ENCODE results near the gene NPHS1.

Gene NPHS1

DNA sequence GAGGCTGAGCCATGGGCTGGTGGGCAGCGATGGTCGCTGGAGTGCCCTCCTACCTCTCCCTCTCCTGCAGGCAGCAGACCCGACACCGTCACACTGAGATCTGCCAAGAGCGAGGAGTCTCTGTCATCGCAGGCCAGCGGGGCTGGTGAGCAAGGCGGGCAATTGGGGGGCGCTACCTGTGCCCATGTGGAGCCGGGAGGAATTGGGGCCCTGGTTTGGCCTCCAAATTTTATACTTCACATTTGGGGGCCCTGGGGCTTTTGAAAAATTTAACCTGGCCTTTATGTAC lies 67.0 kb downstream of the NPHS1 start:
- Histone ChIP-seq H3K79me2 (ENCODE audit: insufficient read depth, low read length) (no peaks in the 10 kb centered on the region), H3K27ac (ENCODE audit: low read depth, low read length, poor library complexity, severe bottlenecking) (no peak overlapping the region), H3K4me1 (ENCODE audit: insufficient read depth, low read length, severe bottlenecking) (no peaks in the 10 kb centered on the region), H3F3A (ENCODE audit: insufficient read depth, low read length) (no peaks in the 10 kb centered on the region; the same call in 1 of the 2 replicates), H3K9me2 (ENCODE audit: low read depth, low read length) (no peaks in the 10 kb centered on the region), H4K20me1 (ENCODE audit: insufficient read depth, low read length) (no peaks in the 10 kb centered on the region), H3K4me3 (ENCODE audit: low read depth, low read length, poor library complexity, severe bottlenecking) (no peak overlapping the region), H3K27me3 (ENCODE audit: insufficient read depth, low read length) (no peaks in the 10 kb centered on the region), H3K9ac (ENCODE audit: low read length) (no peak overlapping the region), H2AFZ (ENCODE audit: low read length) (no peak overlapping the region), H3K9me3 (ENCODE audit: low read length) (no peaks in the 10 kb centered on the region), H3K36me3 (ENCODE audit: insufficient read depth, low read length) (peaks cover 16% of the 10 kb centered on the region), H3K4me2 (ENCODE audit: low read length) (no peak overlapping the region)
- TF ChIP-seq EZH2 (IDR thresholded peaks at IDR 0.05; ENCODE audit: borderline replicate concordance, low read length): no peak
- TF ChIP-seq, protein P1, sequence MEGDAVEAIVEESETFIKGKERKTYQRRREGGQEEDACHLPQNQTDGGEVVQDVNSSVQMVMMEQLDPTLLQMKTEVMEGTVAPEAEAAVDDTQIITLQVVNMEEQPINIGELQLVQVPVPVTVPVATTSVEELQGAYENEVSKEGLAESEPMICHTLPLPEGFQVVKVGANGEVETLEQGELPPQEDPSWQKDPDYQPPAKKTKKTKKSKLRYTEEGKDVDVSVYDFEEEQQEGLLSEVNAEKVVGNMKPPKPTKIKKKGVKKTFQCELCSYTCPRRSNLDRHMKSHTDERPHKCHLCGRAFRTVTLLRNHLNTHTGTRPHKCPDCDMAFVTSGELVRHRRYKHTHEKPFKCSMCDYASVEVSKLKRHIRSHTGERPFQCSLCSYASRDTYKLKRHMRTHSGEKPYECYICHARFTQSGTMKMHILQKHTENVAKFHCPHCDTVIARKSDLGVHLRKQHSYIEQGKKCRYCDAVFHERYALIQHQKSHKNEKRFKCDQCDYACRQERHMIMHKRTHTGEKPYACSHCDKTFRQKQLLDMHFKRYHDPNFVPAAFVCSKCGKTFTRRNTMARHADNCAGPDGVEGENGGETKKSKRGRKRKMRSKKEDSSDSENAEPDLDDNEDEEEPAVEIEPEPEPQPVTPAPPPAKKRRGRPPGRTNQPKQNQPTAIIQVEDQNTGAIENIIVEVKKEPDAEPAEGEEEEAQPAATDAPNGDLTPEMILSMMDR (IDR thresholded peaks at IDR 0.05; ENCODE audit: low read length): no peak

DNA sequence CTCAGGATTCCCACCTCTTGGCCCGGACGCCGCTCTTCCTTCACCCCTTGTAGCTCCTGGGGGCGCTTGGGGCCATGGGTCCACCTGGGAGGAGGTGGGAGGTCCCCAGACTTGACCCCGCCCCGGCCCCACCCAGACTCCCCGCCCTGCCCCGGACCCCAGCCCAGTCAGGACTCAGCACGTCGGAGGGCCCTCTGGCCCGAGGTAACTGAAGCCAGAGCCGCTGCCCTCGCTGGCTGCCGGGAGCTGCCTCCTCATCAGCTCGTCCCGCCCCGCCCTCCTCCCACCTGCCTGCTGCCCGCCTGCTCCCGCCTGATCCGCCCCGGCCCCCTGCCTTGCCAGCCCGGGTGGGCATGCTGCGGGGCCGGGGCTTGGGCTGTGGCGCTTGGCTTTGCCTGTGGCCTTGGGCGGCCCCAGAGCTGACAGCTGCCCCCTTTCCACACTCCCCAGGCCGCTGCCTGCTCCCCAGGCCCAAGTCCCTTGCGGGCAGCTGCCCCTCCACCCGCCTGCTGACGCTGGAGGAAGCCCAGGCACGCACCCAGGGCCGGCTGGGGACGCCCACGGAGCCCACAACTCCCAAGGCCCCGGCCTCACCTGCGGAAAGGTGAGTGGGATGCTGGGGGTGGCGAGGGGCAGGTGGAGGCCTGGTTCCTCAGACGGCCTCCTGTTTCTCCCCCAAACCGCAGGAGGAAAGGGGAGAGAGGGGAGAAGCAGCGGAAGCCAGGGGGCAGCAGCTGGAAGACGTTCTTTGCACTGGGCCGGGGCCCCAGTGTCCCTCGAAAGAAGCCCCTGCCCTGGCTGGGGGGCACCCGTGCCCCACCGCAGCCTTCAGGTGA lies 67.6 kb downstream of the NPHS1 start:
- Histone ChIP-seq H3K4me3 (ENCODE audit: low read depth, low read length, poor library complexity, severe bottlenecking) (no peak overlapping the region), H2AFZ (ENCODE audit: low read length) (no peak overlapping the region), H3K9ac (ENCODE audit: low read length) (no peak overlapping the region), H4K20me1 (ENCODE audit: insufficient read depth, low read length) (no peaks in the 10 kb centered on the region), H3K9me3 (ENCODE audit: low read length) (no peaks in the 10 kb centered on the region), H3K27ac (ENCODE audit: low read depth, low read length, poor library complexity, severe bottlenecking) (no peak overlapping the region), H3K36me3 (ENCODE audit: insufficient read depth, low read length) (peaks cover 16% of the 10 kb centered on the region), H3K4me1 (ENCODE audit: insufficient read depth, low read length, severe bottlenecking) (no peaks in the 10 kb centered on the region), H3K4me2 (ENCODE audit: low read length) (no peak overlapping the region), H3K9me2 (ENCODE audit: low read depth, low read length) (no peaks in the 10 kb centered on the region), H3K27me3 (ENCODE audit: insufficient read depth, low read length) (no peaks in the 10 kb centered on the region), H3F3A (ENCODE audit: insufficient read depth, low read length) (no peaks in the 10 kb centered on the region; the same call in 1 of the 2 replicates), H3K79me2 (ENCODE audit: insufficient read depth, low read length) (no peaks in the 10 kb centered on the region)
- TF ChIP-seq EZH2 (IDR thresholded peaks at IDR 0.05; ENCODE audit: borderline replicate concordance, low read length): no peak
- TF ChIP-seq, protein P1 (IDR thresholded peaks at IDR 0.05; ENCODE audit: low read length): no peak

DNA sequence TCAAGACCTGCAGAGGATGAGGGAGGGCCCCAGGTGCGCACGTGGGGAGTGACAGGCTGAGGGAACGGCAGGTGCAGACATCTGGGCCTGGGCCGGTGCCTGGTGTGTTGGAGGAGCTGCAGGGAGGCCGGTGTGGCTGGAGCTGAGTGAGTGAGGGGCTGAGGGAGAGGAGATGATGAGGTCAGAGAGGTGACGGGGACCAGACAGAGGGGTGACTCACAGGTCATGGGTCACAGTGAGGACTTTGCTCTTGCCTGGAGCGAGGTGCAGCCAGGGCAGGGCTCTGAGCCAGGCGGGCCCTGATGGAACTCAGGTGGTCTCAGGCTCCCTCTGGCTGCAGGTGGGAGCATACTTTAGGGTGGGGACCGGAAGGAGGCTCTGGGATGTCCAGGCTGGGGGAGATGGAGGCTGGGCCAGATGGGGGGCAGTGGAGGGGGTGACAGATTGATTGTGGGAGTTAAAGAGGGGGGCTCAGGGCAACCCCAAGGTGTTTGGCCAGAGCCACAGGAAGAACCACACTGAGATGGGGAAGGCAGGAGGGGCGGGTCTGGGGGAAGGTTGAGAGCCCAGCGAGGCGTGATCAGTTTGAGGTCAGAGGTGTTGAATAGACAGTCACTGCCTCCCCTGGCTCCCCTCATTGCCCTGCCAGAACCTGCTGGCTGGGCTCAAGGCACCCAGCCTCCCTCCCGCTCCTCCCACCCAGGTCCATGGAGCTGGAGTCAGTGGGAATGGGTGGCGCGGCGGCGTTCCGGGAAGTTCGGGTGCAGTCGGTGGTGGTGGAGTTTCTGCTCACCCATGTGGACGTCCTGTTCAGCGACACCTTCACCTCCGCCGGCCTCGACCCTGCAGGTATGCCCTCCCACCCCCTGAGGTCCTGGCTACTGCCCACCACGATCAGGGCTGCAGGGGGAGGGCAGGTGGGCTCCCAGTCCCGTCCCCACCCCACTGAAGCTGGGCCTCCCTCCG lies 68.6 kb downstream of the NPHS1 start:
- Histone ChIP-seq H3F3A (ENCODE audit: insufficient read depth, low read length) (no peaks in the 10 kb centered on the region; the same call in 1 of the 2 replicates), H3K4me2 (ENCODE audit: low read length) (no peak overlapping the region), H3K79me2 (ENCODE audit: insufficient read depth, low read length) (no peaks in the 10 kb centered on the region), H3K27ac (ENCODE audit: low read depth, low read length, poor library complexity, severe bottlenecking) (no peak overlapping the region), H3K9me3 (ENCODE audit: low read length) (no peaks in the 10 kb centered on the region), H3K4me1 (ENCODE audit: insufficient read depth, low read length, severe bottlenecking) (no peaks in the 10 kb centered on the region), H3K9ac (ENCODE audit: low read length) (no peak overlapping the region), H2AFZ (ENCODE audit: low read length) (no peak overlapping the region), H3K9me2 (ENCODE audit: low read depth, low read length) (no peaks in the 10 kb centered on the region), H3K27me3 (ENCODE audit: insufficient read depth, low read length) (no peaks in the 10 kb centered on the region), H4K20me1 (ENCODE audit: insufficient read depth, low read length) (no peaks in the 10 kb centered on the region), H3K36me3 (ENCODE audit: insufficient read depth, low read length) (peaks cover 18% of the 10 kb centered on the region), H3K4me3 (ENCODE audit: low read depth, low read length, poor library complexity, severe bottlenecking) (no peak overlapping the region)
- TF ChIP-seq, protein P1 (IDR thresholded peaks at IDR 0.05; ENCODE audit: low read length): no peak
- TF ChIP-seq EZH2 (IDR thresholded peaks at IDR 0.05; ENCODE audit: borderline replicate concordance, low read length): no peak
